ENCODE data around the gene TRIM72.
"Not testable (repeated sequence)": the region's sequence is repeated elsewhere in the genome, so short reads cannot be mapped to it uniquely, and the experiment has no call there.

The TRIM72 gene

DNA sequence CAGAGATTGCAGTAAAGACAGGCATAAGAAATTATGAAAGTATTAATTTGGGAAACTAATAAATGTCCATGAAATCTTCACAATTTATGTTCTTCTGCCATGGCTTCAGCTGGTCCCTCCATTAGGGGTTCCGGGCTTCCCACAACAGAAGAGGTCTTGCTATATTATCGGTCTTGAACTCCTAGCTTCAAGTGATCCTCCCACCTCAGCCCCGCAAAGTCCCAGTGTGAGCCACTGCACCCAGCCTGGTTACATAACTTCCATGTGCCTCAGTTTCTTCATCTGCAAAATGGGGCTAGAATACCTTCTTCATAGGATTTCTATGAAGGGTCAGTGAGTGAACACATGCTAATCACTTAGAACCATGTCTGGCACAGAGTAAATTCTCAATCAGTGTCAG lies 32.4 kb downstream of the TRIM72 start:
- DNase-seq, result no peak
- no peak for TF ChIP-seq GATA1 (IDR thresholded peaks at IDR 0.05; ENCODE audit: low read depth, low read length)
- no peak for TF ChIP-seq POLR2A (IDR thresholded peaks at IDR 0.05; ENCODE audit: low read length)

DNA sequence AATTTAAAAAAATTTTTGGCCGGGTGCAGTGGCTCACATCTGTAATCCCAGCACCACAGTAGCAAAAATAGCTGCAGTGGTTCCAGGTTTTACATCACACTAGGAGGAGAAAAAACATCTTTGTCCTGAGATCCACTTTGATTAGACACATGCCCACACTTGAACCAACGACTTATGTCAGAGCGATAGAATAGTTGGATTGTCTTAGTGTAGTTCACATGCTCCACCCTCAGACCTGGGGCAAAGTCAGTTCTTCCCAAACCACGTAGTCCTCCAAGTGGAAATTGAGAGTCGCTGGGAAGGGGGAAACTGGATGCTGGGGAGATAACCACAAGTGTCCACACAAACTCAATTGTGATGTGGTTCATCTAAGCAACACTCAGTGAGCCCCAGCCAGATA lies 34.4 kb downstream of the TRIM72 start:
- no peak for DNase-seq
- TF ChIP-seq GATA1 (IDR thresholded peaks at IDR 0.05; ENCODE audit: low read depth, low read length), result no peak
- TF ChIP-seq POLR2A (IDR thresholded peaks at IDR 0.05; ENCODE audit: low read length), result no peak

DNA sequence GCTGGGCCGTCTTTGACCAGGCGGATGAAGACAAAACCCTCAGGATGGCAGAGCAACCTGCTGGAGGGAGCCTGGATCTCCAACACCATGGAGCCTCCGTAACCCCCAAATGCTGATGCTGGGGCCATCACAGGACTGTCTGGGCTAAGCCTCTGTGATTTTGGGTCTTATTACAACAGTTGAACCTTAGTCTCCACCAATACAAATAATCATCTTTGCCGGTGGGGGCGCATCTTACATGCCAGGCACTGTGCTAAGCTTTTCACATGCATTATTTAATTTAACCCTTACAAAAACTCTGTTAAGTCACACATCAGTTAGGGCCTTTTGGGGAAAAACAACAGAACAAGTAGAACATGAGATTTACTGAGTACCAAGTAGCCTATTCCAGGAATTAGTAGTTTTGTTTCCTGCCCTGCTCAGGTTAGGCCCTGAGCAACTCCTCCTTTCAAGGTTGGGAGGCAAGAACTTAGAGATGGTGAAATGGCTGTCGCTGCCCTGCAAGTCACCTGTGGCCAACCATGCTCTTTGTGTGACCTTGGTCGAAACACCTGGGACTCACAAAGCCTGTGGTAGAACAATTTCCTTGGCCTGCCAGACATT lies 37.0 kb downstream of the TRIM72 start:
- no peak for DNase-seq
- TF ChIP-seq GATA1 (IDR thresholded peaks at IDR 0.05; ENCODE audit: low read depth, low read length) (no peak), POLR2A (IDR thresholded peaks at IDR 0.05; ENCODE audit: low read length) (no peak)

DNA sequence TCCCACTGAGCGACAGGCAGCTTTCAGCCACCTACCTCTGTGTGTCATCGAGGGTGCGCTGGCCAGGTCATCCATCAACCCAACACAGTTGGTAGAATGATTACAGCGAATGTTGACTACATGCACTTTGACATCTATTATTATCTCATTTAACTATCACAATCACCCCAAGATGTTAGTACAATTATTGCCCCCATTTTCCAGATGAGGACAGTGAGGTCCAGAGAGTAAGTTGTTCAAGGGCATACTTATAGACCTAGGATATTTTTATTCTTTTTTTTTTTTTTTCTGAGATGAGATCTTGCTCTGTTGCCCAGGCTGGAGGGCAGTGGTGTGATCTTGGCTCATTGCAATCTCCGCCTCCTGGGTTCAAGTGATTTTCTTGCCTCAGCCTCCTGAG lies 37.5 kb downstream of the TRIM72 start:
- DNase-seq, result no peak
- TF ChIP-seq GATA1 (IDR thresholded peaks at IDR 0.05; ENCODE audit: low read depth, low read length) (no peak), POLR2A (IDR thresholded peaks at IDR 0.05; ENCODE audit: low read length) (no peak)

DNA sequence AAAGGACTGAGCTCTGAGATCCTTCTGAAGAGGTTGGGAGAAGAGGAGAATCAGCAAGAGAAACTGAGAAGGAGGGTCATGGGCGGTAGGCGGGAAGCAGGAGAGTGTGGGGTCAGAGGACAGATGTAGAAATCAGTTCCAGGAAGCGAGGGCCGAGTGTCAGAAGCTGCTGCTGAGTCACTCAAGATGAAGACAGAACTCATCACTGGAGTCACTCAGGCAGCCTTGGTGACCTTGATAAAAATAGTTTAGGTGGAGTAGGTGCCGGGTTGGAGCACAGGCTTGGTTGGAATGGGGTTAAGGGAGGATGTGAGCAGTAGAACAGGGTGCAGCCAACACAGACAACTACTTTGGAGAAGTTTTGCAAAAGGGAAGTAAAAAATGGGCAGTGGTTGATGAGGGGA lies 39.7 kb downstream of the TRIM72 start:
- peak; percentile 59 to 80 for DNase-seq

DNA sequence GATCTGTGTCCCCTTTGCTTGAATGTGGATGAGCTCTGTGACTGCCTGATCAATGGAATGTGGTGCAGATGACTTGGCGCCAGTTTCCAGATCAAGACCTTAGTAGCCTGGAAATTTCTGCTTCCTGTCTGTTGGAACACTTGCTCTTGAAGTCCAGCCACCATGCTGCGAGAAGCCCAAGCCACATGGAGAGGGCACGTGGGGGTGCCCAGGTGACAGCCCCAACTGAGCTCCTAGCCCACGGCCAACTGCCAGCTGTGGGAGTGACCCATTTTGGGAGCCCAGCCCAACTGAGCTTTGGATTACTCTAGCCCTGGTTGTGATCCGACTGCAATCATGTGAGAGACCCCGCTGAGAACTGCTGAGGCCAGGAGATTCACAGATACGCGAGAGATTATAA lies 42.5 kb downstream of the TRIM72 start:
- no peak for DNase-seq
- TF ChIP-seq GATA1 (IDR thresholded peaks at IDR 0.05; ENCODE audit: low read depth, low read length), result no peak
- TF ChIP-seq POLR2A (IDR thresholded peaks at IDR 0.05; ENCODE audit: low read length), result no peak

More for the DNA sequence above, 39.7 kb downstream of the TRIM72 start:
- TF ChIP-seq POLR2A (IDR thresholded peaks at IDR 0.05; ENCODE audit: low read length), result no peak
- TF ChIP-seq GATA1 (IDR thresholded peaks at IDR 0.05; ENCODE audit: low read depth, low read length), result no peak

DNA sequence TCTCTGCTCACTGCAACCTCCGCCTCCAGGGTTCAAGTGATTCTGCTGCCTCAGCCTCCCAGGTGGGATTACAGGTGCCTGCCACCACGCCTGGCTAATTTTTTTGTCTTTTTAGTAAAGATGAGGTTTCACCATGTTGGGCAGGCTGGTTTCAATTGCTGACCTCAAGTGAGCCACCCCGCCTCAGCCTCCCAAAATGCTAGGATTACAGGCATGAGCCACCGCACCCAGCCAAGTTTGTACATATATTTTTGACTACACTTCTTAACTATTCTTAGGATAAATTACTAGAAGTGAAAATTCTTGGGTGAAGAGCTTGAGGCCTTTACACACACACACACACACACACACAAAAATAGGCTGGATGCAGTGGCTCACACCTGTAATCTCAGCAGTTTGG lies 44.4 kb downstream of the TRIM72 start:
- TF ChIP-seq GATA1 (IDR thresholded peaks at IDR 0.05; ENCODE audit: low read depth, low read length) (no peak), POLR2A (IDR thresholded peaks at IDR 0.05; ENCODE audit: low read length) (no peak)
- DNase-seq, result no peak

DNA sequence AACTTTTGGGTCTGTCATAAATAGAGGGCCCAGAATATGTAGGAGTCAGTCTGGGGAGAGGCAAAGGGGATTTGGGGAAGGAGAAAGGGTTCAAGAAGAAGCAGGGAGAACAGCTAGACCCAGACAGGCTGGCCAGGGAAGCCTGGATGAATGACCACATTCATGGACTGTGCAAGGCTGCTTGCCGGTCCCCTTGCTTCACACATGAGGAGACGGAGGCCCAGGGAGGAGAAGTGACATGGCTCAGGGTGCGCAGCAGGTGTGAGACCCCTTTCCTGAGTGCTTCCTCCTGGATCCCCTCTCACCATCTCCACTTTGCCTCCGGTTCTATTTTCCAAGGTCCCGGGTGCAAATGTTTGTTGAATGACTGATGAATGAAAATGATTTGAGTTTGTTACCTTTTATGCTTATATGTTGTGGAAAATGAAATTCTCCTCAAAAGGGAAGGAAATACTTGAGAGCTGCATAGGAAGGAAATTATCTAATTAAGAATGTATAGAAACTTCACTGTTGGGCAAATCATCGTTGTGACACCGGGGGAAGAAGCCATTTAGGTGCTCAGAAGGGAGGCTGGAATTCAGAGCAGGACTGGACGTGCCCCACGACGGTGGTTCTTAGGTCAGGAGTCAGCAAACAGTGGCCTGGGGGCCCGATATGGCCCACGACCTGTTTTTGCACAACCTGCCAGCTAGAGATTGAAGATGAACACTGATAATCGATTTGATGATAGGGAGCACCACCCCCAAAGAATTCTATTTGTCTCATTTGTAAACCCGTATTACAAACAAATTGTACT lies 46.4 kb downstream of the TRIM72 start:
- TF ChIP-seq POLR2A (IDR thresholded peaks at IDR 0.05; ENCODE audit: low read length) (no peak), GATA1 (IDR thresholded peaks at IDR 0.05; ENCODE audit: low read depth, low read length) (no peak)
- DNase-seq, result no peak

DNA sequence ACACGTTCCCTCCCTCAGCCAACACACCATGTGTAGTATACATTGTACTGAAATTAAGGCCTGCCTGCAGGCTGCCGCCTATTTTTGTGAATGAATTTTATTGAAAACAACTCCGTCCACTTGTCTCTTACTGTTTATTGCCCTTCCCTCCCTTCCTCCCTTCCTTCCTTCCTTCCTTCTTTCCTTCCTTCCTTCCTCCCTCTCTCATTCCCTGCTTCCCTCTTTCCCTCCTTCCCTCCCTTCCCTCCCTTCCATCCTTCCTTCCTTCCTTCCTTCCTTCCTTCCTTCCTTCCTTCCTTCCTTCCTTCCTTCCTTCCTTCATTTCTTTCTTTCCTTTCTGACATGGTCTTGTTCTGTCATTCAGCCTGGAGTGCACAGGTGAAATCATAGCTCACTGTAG lies 48.2 kb downstream of the TRIM72 start:
- TF ChIP-seq GATA1 (IDR thresholded peaks at IDR 0.05; ENCODE audit: low read depth, low read length), result no peak
- no peak for TF ChIP-seq POLR2A (IDR thresholded peaks at IDR 0.05; ENCODE audit: low read length)
- DNase-seq, result no peak

DNA sequence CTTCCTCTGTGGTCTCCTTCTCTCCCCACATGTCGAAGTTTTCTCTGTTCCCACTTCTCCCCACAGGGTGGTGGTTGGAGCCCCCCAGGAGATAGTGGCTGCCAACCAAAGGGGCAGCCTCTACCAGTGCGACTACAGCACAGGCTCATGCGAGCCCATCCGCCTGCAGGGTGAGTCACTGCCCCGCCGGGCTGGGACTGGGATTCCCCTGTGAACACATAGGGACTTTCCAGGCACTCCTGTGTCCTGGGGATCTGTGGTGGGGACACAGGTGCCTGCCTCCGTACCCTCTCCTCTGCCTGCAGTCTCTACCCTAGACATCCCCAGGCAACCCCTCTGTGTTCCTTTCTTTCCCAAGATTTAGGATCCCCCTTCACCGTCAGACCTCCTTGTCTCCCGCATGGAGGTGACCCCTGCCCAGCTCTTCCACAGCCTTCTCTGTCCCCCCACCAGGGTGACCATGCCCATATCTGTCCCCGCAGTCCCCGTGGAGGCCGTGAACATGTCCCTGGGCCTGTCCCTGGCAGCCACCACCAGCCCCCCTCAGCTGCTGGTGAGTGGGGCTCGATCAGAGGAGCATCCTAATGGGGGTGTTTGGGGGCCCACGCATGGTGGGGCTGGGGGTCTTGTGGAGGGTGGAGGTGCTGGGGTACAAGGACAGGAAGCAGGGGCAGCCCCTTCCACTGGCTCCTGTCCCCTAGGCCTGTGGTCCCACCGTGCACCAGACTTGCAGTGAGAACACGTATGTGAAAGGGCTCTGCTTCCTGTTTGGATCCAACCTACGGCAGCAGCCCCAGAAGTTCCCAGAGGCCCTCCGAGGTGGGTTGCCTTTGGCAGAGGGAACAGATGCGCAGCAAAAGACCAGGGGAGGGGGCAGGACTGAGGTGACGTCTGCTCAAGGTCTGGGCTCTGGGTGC lies 51.7 kb downstream of the TRIM72 start:
- DNase-seq, result no peak
- no peak for TF ChIP-seq GATA1 (IDR thresholded peaks at IDR 0.05; ENCODE audit: low read depth, low read length)
- TF ChIP-seq POLR2A (IDR thresholded peaks at IDR 0.05; ENCODE audit: low read length), result no peak

DNA sequence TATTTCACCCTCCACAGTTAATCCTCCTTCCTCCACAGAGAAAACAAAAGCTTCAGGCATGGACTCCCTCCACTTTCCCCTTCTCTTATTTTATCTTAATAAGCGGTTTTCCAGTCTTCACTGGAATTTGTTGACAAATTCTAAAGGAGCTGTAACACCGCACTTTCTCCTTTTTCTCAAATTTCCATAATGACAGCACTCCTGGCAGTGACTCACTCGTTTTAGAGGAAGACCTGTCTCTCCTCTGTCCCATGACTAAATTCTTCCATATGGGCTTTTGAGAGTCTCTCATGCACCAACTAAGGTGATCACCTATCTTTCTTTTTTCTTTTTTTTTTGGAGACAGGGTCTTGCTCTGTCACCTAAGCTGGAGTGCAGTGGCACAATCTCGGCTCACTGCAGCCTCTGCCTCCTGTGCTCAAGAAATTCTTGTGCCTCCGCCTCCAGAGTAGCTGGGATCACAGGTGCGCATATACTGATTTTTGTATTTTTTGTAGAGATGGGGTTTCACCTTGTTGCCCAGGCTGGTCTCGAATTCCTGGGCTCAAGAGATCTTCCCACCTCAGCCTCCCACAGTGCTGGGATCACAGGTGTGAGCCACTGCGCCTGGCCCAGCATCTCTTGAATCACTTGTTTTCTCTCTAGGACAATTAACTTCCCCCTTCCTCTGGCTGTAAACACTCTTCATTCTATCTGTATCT lies 53.6 kb downstream of the TRIM72 start:
- TF ChIP-seq GATA1 (IDR thresholded peaks at IDR 0.05; ENCODE audit: low read depth, low read length) (no peak), POLR2A (IDR thresholded peaks at IDR 0.05; ENCODE audit: low read length) (no peak)
- DNase-seq, result no peak

DNA sequence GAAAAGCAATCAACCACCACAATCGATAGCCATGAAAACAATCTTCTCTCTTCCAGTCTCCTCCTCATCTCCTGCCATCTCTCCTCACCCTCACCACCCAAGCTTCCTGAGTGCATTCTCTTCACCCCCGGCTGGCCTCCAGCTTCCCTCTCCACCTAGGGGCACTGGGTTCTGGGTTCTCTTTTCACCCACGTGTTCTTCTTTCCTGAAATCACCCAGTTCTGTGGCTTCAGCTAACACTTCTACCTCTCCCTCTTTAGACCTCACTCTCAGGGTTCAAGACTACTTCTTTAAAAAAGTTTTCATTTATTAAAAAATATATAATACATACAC lies 54.1 kb downstream of the TRIM72 start:
- TF ChIP-seq GATA1 (IDR thresholded peaks at IDR 0.05; ENCODE audit: low read depth, low read length), result no peak
- TF ChIP-seq POLR2A (IDR thresholded peaks at IDR 0.05; ENCODE audit: low read length), result no peak
- no peak for DNase-seq

DNA sequence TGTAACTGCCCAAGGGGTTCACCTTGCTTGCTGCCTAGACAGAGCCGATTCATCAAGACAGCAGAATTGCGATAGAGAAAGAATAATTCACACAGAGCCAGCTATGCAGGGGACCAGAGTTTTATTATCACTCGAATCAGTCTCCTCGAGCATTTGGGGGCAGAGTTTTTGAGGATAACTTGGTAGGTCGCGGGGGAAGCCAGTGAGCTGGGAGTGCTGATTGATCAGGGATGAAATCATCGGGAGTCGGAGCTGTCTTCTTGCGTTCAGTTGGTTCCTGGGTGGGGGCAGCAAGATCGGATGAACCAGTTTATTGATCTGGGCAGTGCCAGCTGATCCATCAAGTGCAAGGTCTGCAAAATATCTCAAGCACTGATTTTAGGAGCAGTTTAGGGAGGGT lies 55.0 kb downstream of the TRIM72 start:
- DNase-seq, result no peak

DNA sequence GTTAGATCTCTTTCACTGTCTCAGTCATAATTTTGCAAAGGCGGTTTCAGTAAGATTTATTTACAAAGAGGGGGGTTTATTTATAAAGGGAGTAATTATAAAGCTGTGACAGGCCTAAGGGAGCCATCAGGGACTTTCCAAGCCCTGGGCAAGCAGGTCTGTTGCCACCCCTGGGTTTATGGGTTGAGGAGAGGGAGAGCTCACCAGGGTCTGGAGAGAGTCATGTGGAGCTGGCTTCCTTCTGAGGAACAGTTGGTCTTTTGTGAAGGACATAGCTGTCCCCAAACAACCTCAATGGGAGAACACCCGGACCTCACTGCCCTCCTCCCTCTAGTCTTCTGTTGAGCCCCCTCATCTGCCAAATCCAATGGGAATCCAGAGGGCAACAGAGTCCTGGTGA lies 55.6 kb downstream of the TRIM72 start:
- no peak for TF ChIP-seq GATA1 (IDR thresholded peaks at IDR 0.05; ENCODE audit: low read depth, low read length)
- no peak for TF ChIP-seq POLR2A (IDR thresholded peaks at IDR 0.05; ENCODE audit: low read length)
- no peak for DNase-seq

More for the DNA sequence above, 55.0 kb downstream of the TRIM72 start:
- TF ChIP-seq POLR2A (IDR thresholded peaks at IDR 0.05; ENCODE audit: low read length), result no peak
- TF ChIP-seq GATA1 (IDR thresholded peaks at IDR 0.05; ENCODE audit: low read depth, low read length), result no peak

DNA sequence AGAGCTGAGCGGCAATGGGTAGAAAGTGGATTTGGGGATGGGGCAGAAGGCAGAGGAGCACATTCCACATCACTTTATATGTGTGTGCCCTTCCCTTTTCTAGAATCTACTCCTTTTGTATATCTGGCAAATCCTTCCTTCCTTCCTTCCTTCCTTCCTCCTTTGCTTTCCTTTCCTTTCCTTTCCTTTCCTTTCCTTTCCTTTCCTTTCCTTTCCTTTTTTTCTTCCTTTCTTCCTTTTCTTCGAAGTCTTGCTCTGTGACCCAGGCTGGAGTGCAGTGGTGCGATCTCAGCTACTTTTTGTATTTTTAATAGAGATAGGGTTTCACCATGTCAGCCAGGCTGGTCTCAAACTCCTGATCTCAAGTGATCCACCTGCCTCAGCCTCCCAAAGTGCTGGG lies 56.1 kb downstream of the TRIM72 start:
- DNase-seq, result not testable (repeated sequence)
